OCI-LY7 (cell line): Measurements from ENCODE around the gene HMGB3. TPM values are rescaled to one million over a fixed set of nuclear protein-coding genes. Genes with fewer than 3 reads are reported as not detected.

Source experiments
- BruUV-seq: library from RNA; stranded (reverse); fragments of 400-500 nt; replicated peaks from 2 replicates; lab custom pipeline; 2021; lab: Mats Ljungman, UMichigan
- CTCF ChIA-PET: fragments of 300-600 bp; sonication (Branson Sonifier 250); formaldehyde crosslinking; loops from one replicate; lab custom pipeline; 2022; ENCODE audit warnings: antibody characterized with exemption; ENCODE audit not compliant: unreplicated experiment; lab: Charles Lee
- POLR2A ChIA-PET: fragments of 300-600 bp; sonication (Branson Sonifier 250); formaldehyde crosslinking; loops from one replicate; lab custom pipeline; 2022; ENCODE audit warnings: antibody characterized with exemption; lab: Charles Lee
- DNase-seq: peaks from one replicate; pipeline ENCODE4 v3.0.0-alpha.2; 2015; ENCODE audit warnings: low spot score
- H2AFZ ChIP-seq: fragments of 200-600 bp; sonication (generic), shearing (Covaris generic); 2 replicates; pipeline ENCODE4 v1.6.1; 2014; ENCODE audit warnings: mild to moderate bottlenecking, antibody characterized with exemption, low read length, moderate library complexity
- H3K27ac ChIP-seq: fragments of 200-600 bp; sonication (generic); 2 replicates; pipeline ENCODE4 v1.5.1; 2014; ENCODE audit warnings: mixed run types, low read depth, mild to moderate bottlenecking, moderate library complexity, low read length, inconsistent platforms; ENCODE audit not compliant: poor library complexity, severe bottlenecking
- H3K36me3 ChIP-seq: fragments of 200-600 bp; sonication (generic); 2 replicates; pipeline ENCODE4 v1.6.1; 2014; ENCODE audit warnings: mild to moderate bottlenecking, antibody characterized with exemption, low read length, moderate library complexity, mixed read lengths; ENCODE audit not compliant: insufficient read depth
- H3K4me1 ChIP-seq: fragments of 200-600 bp; sonication (generic); 2 replicates; pipeline ENCODE4 v1.5.1; 2014; ENCODE audit warnings: mild to moderate bottlenecking, low read length; ENCODE audit not compliant: insufficient read depth, poor library complexity, severe bottlenecking
- H3K4me2 ChIP-seq: fragments of 200-600 bp; sonication (generic); 2 replicates; pipeline ENCODE4 v1.6.1; 2014; ENCODE audit warnings: mild to moderate bottlenecking, low read length
- H3K4me3 ChIP-seq: fragments of 200-600 bp; sonication (generic); 2 replicates; pipeline ENCODE4 v1.5.1; 2014; ENCODE audit warnings: mild to moderate bottlenecking, low read depth, low read length; ENCODE audit not compliant: poor library complexity, severe bottlenecking
- H3K79me2 ChIP-seq: fragments of 200-600 bp; sonication (generic); 2 replicates; pipeline ENCODE4 v1.6.1; 2016; ENCODE audit warnings: low read depth, mild to moderate bottlenecking, low read length, moderate library complexity, mixed read lengths; ENCODE audit not compliant: insufficient read depth
- H3K9me2 ChIP-seq: fragments of 200-600 bp; sonication (generic); 2 replicates; pipeline ENCODE4 v1.6.1; 2016; ENCODE audit warnings: mild to moderate bottlenecking, low read length, mixed read lengths; ENCODE audit not compliant: insufficient read depth
- H3K9me3 ChIP-seq: fragments of 200-600 bp; sonication (generic); 2 replicates; pipeline ENCODE4 v1.6.1; 2014; ENCODE audit warnings: mild to moderate bottlenecking, mixed run types, low read length, mixed read lengths
- H4K20me1 ChIP-seq: fragments of 200-600 bp; sonication (generic); 2 replicates; pipeline ENCODE4 v1.6.1; 2014; ENCODE audit warnings: mild to moderate bottlenecking, antibody characterized with exemption, low read length, moderate library complexity, mixed read lengths; ENCODE audit not compliant: insufficient read depth
- CTCF ChIP-seq: fragments of 200-600 bp; sonication (generic); conservative IDR thresholded peaks from 2 replicates; pipeline ENCODE4 v1.5.1; 2014; ENCODE audit warnings: mild to moderate bottlenecking, antibody characterized with exemption, low read length, moderate library complexity, mixed read lengths
- EZH2phosphoT487 ChIP-seq: fragments of 200-600 bp; sonication (generic); IDR thresholded peaks from 2 replicates; pipeline ENCODE4 v1.6.1; 2018; ENCODE audit warnings: low read depth, borderline replicate concordance, mild to moderate bottlenecking, mixed run types, antibody characterized with exemption, low read length, moderate library complexity, mixed read lengths
- intact Hi-C: fragments of 100-400 bp; cut with micrococcal nuclease; formaldehyde crosslinking; loops from one replicate; pipeline ENCODE4 v1.10.0; 2022; ENCODE audit not compliant: unreplicated experiment
- small RNA-seq: library from RNA; depleted of rRNA; stranded (forward); fragments of <200 nt; gene quantifications from one replicate; pipeline ENCODE3, GENCODE V24; 2014
- total RNA-seq, 2 experiments: library from RNA; depleted of rRNA in 1 of 2; stranded (reverse); fragments of >200 nt in 1 of 2; shearing (Covaris generic) in 1 of 2; gene quantifications; 2 replicates each; pipeline ENCODE4 v1.2.3, GENCODE V29; 2014 to 2022

HMGB3 gene
- total RNA-seq, 2 experiments from 2014 or later: 28.3 to 94.3 TPM

DNA sequence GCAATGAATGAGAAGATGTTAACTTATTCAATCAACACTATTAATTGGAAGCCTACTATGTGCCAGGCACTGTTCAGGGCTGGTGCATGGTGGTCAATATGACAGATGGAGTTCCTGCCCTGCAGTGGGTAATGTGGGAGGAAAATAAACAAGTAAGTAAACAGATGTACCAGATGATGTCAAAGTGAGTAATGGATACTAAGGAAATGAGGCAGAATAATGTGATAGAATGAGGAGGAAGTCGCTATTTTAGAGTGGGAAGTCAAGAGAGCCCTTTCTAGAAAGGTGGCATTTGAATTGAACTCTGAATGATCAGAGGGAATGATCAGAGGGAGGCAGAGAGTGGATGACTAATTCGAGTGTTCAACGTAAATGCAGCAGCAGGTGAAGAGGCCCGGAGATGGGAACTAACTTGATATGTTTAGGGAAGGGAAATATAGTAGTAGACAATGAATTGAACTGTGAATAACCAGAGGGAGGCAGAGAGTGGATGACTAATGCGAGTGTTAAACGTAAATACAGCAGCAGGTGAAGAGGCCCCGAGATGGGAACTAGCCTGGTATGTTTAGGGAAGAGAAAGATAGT lies 48.3 kb downstream of the HMGB3 start:
- no peak for DNase-seq
- no peaks in the 10 kb centered on the region for H3K36me3 ChIP-seq
- no peak overlapping the region for H3K4me2 ChIP-seq
- no peaks in the 10 kb centered on the region for H3K4me1 ChIP-seq
- no peak overlapping the region for H3K27ac ChIP-seq
- CTCF ChIA-PET: no interaction called here
- no peaks in the 10 kb centered on the region for H3K9me3 ChIP-seq
- intact Hi-C loops: no loop called here
- no peaks in the 10 kb centered on the region for H3K9me2 ChIP-seq
- no peaks in the 10 kb centered on the region for H3K79me2 ChIP-seq
- POLR2A ChIA-PET: no interaction called here
- no peak for TF ChIP-seq EZH2phosphoT487
- TF ChIP-seq CTCF: no peak
- no peak overlapping the region for H3K4me3 ChIP-seq
- no peak overlapping the region for H2AFZ ChIP-seq
- H4K20me1 ChIP-seq: no peaks in the 10 kb centered on the region
- BruUV-seq: no TSS peak

DNA sequence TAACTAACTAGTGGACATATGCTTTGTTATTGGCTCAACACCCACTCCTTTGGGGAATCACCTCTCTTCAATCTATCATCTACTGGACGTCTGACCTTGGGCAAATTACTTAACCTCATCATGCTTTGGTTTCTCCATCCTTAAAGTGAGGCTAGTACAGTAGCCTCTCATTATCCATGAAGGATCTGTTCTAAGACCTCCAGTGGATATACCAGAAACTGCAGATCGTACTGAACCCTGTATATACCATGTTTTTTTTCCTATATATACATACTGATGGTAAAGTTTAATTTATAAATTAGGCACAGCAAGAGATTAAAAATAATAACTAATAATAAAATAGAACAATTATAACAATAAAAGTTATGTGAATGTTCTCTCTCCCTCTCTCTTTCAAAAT lies 56.2 kb downstream of the HMGB3 start:
- no peak overlapping the region for H3K4me3 ChIP-seq
- no TSS peak for BruUV-seq
- POLR2A ChIA-PET: no interaction called here
- no peak overlapping the region for H3K27ac ChIP-seq
- H3K36me3 ChIP-seq: no peaks in the 10 kb centered on the region
- H3K4me2 ChIP-seq: no peak overlapping the region
- no peaks in the 10 kb centered on the region for H3K79me2 ChIP-seq
- no peaks in the 10 kb centered on the region for H4K20me1 ChIP-seq
- TF ChIP-seq EZH2phosphoT487 (no peak), CTCF (no peak)
- intact Hi-C loops: no loop called here
- no peak overlapping the region for H2AFZ ChIP-seq
- H3K9me2 ChIP-seq: no peaks in the 10 kb centered on the region
- CTCF ChIA-PET: no interaction called here
- no peak for DNase-seq
- no peaks in the 10 kb centered on the region for H3K9me3 ChIP-seq
- no peaks in the 10 kb centered on the region for H3K4me1 ChIP-seq

Small RNA genes lying within 50 kb of the gene (small RNA-seq; reads per million reads assigned to genes)
- gene RNA5SP525 (not detected), gene RNU6-383P (0.21 reads per million), gene RPL12P50 (not detected)

Other genes with a start within 250 kb of the HMGB3 start
- 5.6 and 5.9 TPM in 2 replicates for gene CD99L2, start 84.7 kb upstream of the HMGB3 start, total RNA-seq (2014; rRNA removed; shearing (Covaris generic))
- gene CD99L2, start 84.7 kb upstream of the HMGB3 start, total RNA-seq (2022): 12.3 and 13.8 TPM in 2 replicates
- not detected in 2 replicates for gene GPR50, start 193.2 kb downstream of the HMGB3 start, total RNA-seq (2014; rRNA removed; shearing (Covaris generic))
- not detected in 2 replicates for gene GPR50, start 193.2 kb downstream of the HMGB3 start, total RNA-seq (2022)